LoVo (cell line): Measurements from ENCODE around the gene NECTIN2.

Experiments used
- DNase-seq: peaks from one replicate; pipeline ENCODE4 v3.0.0-alpha.2; 2016; ENCODE audit warnings: low spot score

Gene NECTIN2

DNA sequence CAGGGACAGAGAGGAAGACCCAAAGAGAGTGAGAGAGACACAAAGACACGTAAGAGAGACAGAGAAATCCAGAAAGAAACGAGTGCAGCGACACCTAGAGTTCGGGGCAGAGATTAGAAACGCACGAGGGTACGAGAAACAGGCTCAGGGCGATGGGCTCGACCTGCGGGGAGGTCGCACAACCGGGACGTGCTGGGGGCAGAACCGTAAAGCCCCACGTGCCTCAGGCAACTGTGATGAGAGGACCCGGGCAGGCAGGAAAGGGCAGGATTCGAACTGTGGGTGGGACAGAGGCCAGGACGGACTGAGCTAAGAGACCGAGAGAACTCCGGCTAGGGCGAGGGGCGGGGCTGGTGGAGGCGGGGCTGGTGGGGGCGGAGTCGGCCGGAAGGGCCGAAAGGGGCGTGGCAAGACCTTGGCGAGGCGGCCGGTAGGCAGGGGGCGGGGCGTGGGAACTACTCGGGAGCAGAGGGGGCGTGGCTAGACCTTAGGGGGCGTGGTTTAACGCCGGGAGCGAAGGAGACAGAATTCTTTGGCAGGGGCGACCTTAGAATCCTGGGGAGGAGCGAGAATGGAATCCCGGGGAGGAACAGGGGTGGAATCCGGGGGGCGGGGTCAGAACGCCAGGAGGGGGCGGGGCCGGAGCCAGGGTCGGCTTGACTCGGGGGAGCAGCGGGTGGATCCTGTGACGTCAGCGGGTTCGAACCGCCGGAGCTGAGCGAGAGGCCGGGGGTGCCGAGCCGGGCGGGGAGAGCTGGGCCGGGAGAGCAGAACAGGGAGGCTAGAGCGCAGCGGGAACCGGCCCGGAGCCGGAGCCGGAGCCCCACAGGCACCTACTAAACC is at the start of gene NECTIN2:
Gene NECTIN2 (plus strand): TSS at position 686 of the 843 bp plus-strand sequence. CDS start 229 bp downstream, outside the sequence.
- peak; percentile 99 for DNase-seq

DNA sequence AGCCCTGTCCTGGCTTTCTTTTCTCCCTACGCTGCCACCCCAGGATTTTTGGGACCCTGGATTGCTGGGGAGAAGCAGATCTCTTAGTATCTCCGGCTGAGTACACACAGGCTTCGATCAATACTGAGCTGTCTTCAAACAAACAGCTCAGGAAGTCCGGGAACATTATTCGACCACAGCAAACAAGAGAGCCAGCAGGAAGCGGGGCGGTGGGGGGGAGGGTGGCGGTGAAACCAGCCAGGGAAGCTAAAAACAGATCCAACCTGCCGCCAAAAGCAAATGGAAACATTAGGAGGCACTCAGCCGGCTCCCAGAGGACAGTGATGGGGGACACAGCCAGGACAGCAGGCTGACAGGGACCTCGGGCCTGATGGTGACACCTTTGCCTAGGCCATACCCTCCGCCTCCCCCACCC is 49.4 kb upstream of the NECTIN2 start:
- DNase-seq: no peak

GRCh38 chr19:44799627-44800346 is 46.3 kb upstream of the NECTIN2 start:
- DNase-seq: no peak

DNA sequence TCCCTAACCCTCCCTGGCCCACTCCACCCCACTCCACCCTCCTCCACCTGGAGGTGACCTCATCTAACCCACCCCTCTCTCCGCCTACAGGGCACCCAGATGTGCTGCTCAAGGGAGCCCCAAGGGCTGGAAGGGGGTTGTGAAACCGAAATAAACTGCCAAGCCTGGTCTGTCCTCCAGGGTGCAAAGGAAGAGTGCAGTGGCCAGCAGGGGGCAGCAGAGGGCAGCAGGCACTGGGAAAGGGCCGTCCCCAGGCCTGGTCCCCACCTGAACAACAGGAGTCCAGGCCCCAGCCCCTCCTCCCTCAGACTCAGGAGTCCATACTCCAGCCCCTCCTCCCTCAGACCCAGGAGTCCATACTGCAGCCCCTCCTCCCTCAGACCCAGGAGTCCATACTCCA is 45.6 kb upstream of the NECTIN2 start:
- DNase-seq: peak; percentile 65

GRCh38 chr19:44803442-44804428 is 42.4 kb upstream of the NECTIN2 start:
- no peak for DNase-seq

- DNase-seq: no peak
Observed at GRCh38 chr19:44806291-44806690, 39.8 kb upstream of the NECTIN2 start.

GRCh38 chr19:44807162-44807561 is 38.9 kb upstream of the NECTIN2 start:
- DNase-seq: peak; percentile 50

- DNase-seq: peak; percentile 53
Observed at GRCh38 chr19:44807652-44808462, 38.2 kb upstream of the NECTIN2 start.

- peak; percentile 56 for DNase-seq
Observed at GRCh38 chr19:44808463-44809371, 37.4 kb upstream of the NECTIN2 start, which contains the start of gene BCAM. BCAM (plus strand) TSS chr19:44809103; CDS start chr19:44809125, 22 bp downstream.

- no peak for DNase-seq
Observed at GRCh38 chr19:44809577-44810233, 36.4 kb upstream of the NECTIN2 start.

GRCh38 chr19:44810234-44811121 is 35.6 kb upstream of the NECTIN2 start:
- DNase-seq: no peak

DNA sequence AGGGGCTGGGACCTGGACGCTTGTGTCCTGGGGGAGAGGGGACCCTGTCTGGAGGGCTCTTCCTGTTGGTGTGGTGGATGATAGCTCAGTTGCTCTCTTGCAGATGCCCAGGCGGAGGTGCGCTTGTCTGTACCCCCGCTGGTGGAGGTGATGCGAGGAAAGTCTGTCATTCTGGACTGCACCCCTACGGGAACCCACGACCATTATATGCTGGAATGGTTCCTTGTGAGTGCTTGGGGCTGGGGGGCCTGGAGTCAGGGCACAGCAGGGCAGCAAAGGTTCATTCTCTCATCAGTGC is 35.0 kb upstream of the NECTIN2 start:
- DNase-seq: no peak

- DNase-seq: no peak
Observed at GRCh38 chr19:44812142-44812718, 33.9 kb upstream of the NECTIN2 start.

- DNase-seq: no peak
Observed at GRCh38 chr19:44813070-44813840, 32.8 kb upstream of the NECTIN2 start.

DNA sequence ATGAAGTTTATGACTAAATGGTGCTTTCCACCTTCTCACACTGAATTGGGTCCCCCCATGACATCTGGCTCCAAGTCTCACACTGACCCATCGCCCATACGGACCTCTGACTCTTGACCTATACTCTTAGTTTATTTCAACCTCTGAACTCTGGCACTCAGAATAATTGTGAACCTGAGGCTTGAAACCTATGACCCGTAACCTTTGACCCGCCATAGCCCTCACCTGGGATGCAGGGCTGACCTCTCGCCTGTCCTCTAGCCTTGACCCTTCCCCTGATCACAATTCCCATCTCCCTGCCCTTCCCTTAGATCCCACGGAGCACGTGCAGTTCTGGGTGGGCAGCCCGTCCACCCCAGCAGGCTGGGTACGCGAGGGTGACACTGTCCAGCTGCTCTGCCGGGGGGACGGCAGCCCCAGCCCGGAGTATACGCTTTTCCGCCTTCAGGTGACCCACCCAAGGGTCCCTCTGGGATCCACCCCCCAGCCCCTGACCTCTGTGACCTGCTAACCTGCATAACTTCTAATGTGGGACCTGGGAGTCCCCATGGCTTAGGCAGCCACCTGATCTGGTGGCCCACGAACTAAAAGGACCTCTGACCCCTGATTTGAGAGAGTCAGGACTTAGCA is 32.1 kb upstream of the NECTIN2 start:
- no peak for DNase-seq

DNA sequence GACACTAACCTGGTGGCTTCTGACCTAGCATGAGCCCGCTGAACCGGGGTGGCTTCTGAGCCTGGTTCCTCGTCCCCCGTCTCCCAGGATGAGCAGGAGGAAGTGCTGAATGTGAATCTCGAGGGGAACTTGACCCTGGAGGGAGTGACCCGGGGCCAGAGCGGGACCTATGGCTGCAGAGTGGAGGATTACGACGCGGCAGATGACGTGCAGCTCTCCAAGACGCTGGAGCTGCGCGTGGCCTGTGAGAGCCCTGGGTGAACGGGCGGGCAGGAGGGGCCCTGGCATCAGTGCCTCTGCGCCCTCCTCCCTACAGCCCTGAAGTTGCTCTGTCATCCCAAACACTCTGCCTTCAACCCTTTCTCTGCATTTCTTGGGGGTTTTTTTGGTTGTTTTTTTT is 31.6 kb upstream of the NECTIN2 start:
- no peak for DNase-seq

DNA sequence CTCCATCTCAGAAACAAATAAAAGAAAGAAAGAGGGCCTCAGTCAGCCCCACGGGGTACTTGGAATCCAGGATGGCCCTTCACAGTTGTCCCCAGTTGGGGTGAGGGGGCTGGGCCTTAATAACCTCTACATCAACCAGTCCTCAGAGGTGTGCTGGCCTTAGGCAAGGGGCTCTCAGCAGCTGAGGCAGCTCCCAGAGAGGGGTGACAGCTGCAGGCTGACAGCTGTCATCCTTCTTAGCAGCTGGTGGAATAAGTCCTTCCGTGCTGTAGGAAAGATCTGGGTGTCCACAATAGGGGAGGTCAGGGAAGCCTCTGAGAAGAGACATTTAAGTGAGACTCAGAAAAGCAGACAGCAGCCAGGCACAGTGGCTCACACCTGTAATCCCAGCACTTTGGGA is 29.8 kb upstream of the NECTIN2 start:
- no peak for DNase-seq
